CMK (cell line): ENCODE measurements around the gene PDZD11.
"Not testable (repeated sequence)": the region's sequence is repeated elsewhere in the genome, so short reads cannot be mapped to it uniquely, and the experiment has no call there.

ENCODE experiments used
- DNase-seq: peaks from one replicate; pipeline ENCODE4 v3.0.0-alpha.2; 2010; ENCODE audit warnings: low read depth

The PDZD11 gene

GRCh38 chrX:70257423-70258288 lies 32.1 kb downstream of the PDZD11 start:
- DNase-seq = no peak

DNA sequence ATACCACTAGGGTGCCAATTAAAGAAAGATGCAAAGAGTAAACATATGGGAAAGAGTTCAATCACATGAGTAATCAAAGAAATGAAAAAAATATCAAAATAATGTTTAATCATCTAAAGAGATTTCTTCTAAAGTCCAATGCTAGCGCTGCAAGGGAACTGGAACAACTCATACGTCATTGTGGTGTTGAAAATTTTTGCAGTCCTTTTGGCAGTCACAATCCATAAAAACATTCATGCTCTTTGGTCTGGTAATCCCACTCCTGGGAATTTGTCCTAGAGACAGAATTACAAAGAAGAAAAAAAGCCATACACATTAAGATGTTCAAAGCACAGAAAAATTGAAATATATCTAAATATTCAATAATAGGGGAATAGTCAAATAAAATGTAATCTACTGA lies 34.3 kb downstream of the PDZD11 start:
- DNase-seq = no peak

DNA sequence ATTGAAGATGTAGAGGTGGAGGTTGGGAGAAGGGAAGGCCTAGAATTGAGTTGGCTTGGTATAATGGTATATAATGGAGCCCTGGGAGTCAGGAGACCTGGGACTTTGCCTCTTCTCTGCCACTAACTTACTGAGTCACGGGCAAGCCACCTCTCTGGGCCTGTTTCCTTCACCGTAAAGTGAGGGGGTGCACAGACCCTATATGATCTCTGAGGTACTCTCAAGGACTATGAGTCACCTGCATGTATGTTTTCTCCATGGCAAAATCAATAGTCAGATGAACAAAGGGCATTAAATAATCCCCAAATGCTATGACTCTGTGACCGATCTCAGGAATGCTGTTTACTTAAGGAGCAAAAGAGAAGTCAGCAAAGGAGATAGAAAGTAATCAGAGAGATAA lies 34.8 kb downstream of the PDZD11 start:
- no peak for DNase-seq

GRCh38 chrX:70254063-70254400 lies 35.7 kb downstream of the PDZD11 start:
- DNase-seq = no peak

DNA sequence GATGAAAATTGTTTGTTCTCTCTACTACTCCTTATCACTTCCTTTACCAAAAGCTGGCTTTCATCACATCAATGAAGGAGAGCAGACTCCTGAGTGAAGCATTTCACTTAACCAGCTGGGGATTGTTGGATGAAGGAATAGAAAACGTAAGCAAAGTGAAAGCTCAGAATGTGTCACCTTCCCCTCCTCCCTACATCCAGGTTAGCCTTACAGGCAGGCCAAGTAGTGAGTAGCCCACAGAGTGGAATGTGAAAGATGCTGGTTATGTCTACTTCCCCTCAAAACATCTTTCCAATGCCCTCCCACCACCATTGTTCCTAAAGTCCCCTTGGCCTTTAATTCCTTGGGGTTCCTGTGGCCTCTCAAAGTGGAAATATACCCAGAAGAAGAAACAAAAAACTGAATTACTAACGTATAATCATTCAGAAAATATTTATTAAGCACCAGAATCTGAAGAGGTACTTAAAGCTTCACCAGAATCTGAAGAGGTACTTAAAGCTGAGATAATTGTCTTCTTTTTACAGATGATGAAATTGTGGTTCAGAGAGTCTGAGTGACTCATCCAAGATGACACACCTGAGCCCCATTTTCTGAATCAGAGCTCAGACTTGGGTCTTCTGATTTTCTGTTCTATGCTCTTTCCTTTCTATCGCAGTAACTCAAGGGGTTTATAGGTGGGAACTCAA lies 36.2 kb downstream of the PDZD11 start:
- DNase-seq = no peak

DNA sequence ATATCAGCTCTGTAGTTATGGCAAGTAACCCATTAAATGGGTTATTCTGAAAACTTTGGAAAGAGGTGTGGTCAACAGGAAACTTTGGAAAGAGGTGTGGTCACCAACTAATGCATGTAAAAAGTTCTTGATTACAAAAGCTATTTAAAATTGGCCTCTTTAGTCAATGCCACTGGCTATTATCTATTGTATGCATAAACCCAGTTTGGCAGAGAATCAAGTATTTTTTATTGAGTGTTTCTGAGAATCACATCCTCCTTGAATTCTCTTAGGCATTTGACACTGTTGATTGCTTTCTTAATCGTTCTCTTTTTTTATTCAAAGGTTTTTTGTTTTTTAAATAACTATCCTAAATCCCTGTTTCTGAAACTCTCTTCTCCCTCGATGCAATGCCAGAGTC lies 37.2 kb downstream of the PDZD11 start:
- DNase-seq = no peak

- DNase-seq = no peak
Observed at GRCh38 chrX:70247252-70247651, 42.5 kb downstream of the PDZD11 start.

- no peak for DNase-seq
Observed at GRCh38 chrX:70244881-70245280, 44.8 kb downstream of the PDZD11 start.

DNA sequence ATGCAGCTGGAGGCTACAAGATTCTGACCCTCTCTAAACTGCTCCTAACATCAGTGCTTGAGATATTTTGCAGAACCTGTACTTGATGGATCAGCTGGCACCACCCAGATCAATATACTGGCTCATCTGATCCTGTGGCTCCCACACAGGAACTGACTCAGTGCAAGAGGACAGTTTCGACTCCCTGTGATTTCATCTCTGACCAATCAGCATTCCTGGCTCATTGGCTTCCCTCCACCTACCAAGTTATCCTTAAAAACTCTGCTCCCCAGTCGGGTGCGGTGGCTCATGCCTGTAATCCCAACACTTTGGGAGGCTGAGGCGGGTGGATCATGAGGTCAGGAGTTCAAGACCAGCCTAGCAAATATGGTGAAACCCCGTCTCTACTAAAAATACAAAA lies 46.1 kb downstream of the PDZD11 start:
- DNase-seq = not testable (repeated sequence)

DNA sequence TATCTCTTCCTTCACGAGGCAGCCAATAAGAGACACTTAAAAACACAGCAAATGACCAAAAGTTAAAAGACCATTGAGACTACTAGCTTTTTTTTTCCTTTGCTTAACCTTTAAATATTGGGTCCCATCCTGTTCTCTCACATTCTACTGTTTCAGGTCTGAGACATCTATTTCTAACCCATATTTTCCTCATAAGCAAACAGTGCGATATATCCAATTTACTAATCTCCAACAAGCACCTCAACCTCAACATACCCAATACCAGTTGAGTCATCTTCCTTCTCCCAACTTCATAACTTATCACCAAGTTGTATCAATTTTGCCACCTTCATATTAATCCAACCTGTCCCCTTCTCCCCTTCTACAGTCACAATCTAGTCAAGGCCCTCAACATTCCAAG lies 48.2 kb downstream of the PDZD11 start:
- no peak for DNase-seq

- no peak for DNase-seq
Observed at GRCh38 chrX:70240751-70241150, 49.0 kb downstream of the PDZD11 start.
